ENCODE measurements around the gene MYZAP. TPM values are rescaled to one million over a fixed set of nuclear protein-coding genes. Genes with fewer than 3 reads are reported as not detected.

The MYZAP gene
- polyA plus RNA-seq, 1 donor from 2014 or later = not detected

Other genes with a start within 250 kb of the MYZAP start
- gene CGNL1, start 215.4 kb upstream of the MYZAP start, polyA plus RNA-seq = 0.26 TPM in 1 of 2 replicates, not detected in the other
- 204 and 391 TPM in 2 replicates for gene POLR2M, start 114.8 kb downstream of the MYZAP start, polyA plus RNA-seq